NCI-H2196 treated with DMSO at 0.1 percent for 48 hours (cell line): Measurements from ENCODE around the gene EYS.
"Not testable (repeated sequence)": the region's sequence is repeated elsewhere in the genome, so short reads cannot be mapped to it uniquely, and the experiment has no call there.

Experiments used
- DNase-seq: peaks from one replicate; lab custom pipeline; 2025; ENCODE audit not compliant: unreplicated experiment; lab: John Stamatoyannopoulos, UW

EYS gene

GRCh38 chr6:65113581-65113980, 593.4 kb downstream of the EYS start:
- no peak for DNase-seq

DNA sequence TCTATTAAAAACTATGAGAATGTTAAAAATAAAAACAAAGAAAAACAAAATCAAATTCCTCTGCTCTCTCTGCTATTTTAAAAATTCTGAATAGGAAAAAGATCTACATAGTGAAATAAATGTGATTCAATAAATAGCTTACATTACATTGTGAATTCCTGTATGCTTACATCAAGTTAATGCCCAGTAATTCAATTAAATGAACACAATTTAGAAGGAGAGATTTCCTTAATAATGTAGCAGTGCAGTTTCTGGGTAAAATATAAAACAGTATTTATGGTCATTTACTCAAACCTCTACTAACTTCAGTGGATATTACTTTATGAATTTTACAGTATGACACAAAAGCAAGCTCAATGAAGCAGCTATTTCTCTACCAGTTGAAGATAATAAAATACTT, 594.6 kb downstream of the EYS start:
- no peak for DNase-seq

- no peak for DNase-seq
Measured at GRCh38 chr6:65110031-65110430, 597.0 kb downstream of the EYS start.

DNA sequence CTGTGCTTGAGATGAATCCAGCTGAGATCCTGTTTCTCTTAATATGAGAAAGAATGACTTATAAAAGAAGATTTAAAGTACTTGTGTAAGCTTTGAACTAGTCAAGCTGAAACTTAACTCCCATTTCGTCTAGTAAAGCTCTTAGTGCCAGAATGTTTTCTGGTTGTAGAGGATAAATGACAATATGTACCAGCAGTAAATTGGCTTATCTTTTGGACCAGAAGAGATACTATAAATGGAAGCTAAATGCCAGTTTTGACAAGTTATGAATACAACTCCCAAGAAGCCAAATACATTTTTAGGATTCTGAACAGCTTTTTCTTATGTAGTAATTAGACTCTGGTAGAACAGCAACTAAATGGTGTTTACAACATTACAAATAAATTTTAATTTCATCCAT, 608.7 kb downstream of the EYS start:
- DNase-seq: no peak

DNA sequence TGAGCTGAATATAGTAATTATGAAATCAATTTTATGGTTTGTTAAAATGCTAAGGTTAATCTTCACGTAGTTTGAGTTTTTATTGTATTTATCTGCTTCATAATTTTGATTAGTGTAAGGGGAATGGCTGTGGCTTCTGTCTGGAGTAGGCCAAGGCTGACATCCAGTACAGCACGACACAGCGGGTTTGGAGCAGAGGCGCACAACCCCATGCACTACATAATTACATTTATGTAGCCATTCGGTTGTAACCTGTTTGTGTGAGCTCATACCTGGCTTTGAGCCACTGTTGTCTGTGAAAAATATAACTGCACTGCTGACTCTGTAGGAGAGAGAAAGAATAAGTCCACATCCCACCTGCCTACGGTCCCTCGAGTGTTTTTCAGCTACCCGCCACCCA, 615.5 kb downstream of the EYS start:
- no peak for DNase-seq

GRCh38 chr6:65088575-65088974, 618.5 kb downstream of the EYS start:
- DNase-seq: no peak

- DNase-seq: no peak
Measured at GRCh38 chr6:65081756-65082155, 625.3 kb downstream of the EYS start.

DNA sequence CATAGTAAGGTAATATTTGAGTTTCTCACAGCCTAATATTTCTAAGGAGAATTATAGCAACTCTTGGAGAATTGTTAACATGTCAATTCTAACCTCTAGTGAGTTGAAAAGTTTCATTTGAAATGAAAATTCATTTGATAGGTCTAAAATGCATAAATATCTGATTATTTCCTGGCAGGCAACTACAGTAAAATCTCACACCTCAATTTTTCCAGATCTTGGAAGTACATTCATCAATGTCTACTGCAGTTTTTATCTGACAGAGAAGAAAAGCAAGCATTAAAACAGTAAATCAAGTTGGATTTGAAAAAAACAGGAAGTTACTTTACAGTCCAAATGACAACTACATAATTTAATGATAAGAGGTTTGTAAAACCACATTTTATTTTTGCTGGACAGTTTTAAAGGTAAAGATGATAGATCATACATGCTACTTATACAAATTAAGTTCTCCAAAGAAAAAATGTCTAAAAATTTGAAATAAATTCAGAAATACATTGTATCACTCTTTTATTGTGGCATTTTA, 631.3 kb downstream of the EYS start:
- no peak for DNase-seq

GRCh38 chr6:65072500-65072899, 634.5 kb downstream of the EYS start:
- no peak for DNase-seq

- no peak for DNase-seq
Measured at GRCh38 chr6:65071480-65071879, 635.5 kb downstream of the EYS start.

DNA sequence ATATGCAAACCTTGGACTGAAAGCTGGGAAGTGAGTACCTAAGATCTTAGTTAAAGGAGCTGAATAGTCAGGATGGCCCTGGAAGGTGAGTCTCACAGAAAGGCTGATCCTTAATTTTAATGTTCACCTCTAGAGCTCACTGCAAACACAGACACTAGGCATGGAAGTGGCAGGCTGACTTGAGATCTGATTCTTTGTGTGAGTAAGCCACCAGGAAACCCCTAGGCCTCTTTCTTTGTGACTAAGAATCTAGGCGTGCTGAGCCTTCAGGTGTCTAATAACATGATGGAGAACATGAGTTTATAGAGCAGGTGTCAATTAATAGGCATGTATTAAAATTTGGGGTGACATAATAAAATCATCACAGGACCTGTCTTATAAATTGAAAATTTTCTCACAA, 642.2 kb downstream of the EYS start:
- no peak for DNase-seq

- DNase-seq: no peak
Measured at GRCh38 chr6:65059568-65059967, 647.5 kb downstream of the EYS start.

GRCh38 chr6:65055545-65055944, 651.5 kb downstream of the EYS start:
- no peak for DNase-seq

- DNase-seq: no peak
Measured at GRCh38 chr6:65052626-65053025, 654.4 kb downstream of the EYS start.

GRCh38 chr6:65045801-65046200, 661.2 kb downstream of the EYS start:
- no peak for DNase-seq

DNA sequence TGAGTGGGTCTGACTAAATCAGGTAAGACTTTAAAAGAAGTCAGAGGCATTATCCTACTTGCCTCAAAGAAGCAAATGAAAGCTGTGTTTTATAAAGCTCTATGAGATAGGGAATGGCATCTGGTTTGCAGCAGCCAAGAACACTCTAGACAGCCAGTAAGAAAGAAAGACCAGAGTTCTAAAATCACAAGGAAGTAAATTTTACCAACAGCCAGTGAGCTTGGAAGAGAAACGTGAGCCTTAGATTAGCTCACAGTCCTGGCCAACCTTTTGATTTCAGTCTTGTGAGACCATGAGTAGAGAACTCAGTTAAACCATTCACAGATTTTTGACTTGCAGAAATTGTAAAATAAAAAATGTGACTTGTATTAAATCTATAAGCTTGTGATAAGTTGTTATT, 693.0 kb downstream of the EYS start:
- DNase-seq: no peak

- DNase-seq: no peak
Measured at GRCh38 chr6:65006788-65007187, 700.2 kb downstream of the EYS start.

DNA sequence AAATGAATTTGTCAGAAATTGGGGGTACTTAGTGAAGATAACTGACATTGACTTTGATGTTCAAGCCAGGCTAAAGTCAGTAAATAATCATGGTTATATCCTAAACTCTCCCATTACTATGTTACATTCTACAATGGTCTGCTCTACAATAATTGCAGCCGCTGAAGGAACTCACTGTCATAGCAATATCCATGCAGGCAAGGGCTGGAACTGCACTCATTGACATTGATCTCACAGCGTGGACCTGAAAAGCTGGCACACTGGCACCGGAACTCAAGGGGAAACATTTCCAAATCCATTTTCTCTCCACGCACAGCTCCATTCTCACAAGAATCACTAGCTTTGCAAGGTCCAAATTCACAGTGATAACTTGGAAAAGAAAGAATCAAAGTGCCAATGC, 702.7 kb downstream of the EYS start:
- DNase-seq: no peak

DNA sequence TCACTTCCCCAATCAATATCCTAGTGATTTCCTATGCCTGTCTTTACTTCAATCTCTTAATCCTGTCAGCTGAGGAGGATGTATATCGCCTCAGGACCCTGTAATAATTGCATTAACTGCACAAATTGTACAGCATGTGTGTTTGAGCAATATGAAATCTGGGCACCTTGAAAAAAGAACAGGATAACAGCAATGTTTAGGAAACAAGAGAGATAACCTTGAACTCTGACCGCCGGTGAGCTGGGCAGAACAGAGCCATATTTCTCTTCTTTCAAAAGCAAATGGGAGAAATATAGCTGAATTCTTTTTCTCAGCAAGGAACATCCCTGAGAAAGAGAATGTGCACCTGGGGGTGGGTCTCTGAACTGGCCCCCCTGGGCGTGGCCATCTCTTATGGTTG, 704.1 kb downstream of the EYS start:
- DNase-seq: not testable (repeated sequence)

DNA sequence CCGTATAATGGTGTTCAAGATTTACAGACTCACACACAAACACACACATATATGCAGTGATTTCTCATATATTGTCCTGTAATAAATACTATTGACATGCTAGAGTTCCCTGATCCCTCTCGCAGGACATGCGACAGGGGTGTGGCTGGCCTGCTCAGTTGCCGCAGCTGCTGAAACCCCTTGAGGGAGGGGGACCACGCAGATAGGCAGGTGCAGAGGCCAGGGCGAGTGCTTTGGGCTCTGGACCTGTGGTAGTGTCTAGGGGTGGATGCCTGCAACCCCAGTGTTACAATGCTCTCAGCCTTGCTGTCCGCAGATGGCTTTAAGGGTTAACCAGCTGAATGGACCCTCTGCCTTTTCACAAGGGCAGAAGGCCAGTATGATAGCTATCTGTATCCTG, 706.2 kb downstream of the EYS start:
- DNase-seq: no peak

DNA sequence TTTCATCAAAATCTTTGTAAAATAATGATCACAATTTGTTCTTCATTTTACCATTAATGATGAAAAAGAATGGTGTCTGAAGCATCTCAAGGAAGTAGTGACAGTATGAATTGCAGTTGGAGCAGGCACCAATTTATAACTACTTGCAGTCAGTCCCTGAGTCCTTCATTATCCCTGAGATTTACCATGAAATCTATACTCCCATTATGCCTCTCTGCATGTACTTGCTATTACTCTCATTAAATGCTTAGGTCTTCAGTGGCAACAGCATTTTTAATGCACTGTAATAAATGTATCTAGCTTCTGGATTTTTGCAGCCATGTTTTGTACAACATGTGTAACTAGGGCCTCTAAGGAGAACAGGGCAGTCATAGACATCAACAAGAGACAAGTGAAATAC, 708.8 kb downstream of the EYS start:
- no peak for DNase-seq

DNA sequence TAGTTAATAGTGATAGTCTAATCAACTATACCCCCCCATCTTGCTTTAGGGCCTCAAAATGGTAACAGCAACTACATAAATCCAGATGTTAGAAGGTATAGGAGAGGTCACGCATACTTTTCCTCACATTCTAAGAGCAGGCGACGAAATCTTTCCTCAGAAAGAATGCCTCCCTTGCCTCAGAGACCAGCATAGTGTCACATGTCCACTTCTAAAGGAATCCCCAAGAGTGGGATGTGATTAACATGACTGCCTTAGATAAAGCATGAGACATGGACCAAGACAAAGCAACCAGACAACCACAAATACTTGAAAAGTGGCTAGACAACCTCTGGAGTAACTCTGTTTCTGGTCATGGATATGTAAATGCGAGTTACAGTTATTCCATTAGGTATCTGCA, 710.7 kb downstream of the EYS start:
- no peak for DNase-seq

DNA sequence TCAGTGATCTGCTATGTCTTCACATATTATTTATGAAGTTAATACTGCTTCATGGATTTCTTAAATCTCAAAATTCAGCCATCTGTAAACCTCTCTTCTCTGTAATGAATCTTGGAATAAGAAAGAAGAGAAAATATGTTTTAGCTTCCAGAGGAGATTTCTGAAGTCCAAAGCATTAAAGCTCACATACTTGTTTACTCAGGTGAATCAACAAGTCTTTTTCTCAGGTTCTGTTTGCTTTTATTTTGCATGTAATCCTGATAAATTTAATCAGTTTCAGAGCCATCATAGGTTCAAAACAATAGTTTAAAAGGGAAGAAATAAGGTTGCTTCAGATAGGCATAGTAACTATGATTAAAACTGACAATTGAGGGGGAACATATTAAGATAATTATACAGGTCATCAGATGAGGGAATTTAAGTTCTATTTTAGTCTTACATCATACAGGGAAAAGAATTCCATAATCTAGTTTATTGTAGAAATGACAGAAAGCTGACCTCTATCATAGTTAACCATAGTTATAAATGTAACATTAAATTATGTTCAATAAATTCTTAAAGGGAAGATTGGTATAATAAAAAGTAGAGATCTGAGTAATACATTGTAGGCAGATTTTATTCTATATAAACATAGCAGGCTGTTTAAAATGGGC, 716.2 kb downstream of the EYS start:
- no peak for DNase-seq
